Activated T-cell treated with anti-CD3 and anti-CD28 coated beads, Interleukin-2, amount 50 U/mL, for 48 hours (primary cell): Measurements from ENCODE around the gene FAN1.

ENCODE experiments used
- DNase-seq, 2 experiments: peaks; one replicate each; pipeline ENCODE4 v3.0.0-alpha.2; 2020

The FAN1 gene

DNA sequence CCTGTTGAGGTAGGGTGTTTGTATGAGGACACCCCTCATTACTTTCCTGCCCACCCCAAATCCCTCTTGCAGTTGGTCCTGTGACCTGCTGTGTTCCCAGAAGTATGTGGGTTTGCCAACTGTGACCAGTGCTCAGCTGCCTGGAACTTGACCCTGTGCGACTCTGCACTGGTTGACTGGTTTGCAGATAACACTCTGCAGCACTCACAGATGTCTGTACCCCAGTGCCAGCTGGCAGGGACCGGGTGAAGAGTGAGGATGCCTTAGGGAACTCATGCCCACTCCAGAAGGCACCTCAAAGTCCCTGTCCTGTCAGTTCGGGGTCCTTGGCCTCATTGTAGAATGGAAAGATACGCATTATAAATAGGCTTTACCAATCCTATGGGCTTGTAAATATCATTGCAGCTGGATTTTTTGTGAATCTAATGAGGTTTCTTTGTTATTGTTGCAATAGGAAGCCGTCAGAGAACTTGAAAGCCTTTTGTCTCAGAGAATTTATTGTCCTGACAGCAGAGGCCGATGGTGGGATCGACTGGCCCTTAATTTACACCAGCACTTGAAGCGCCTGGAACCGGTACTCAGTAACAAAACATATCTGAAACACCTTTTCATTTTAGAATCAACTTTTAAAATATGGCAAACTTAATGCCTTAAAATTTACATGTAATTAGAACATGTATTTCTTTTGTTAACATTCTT, 18.2 kb downstream of the FAN1 start:
- no peak for DNase-seq

DNA sequence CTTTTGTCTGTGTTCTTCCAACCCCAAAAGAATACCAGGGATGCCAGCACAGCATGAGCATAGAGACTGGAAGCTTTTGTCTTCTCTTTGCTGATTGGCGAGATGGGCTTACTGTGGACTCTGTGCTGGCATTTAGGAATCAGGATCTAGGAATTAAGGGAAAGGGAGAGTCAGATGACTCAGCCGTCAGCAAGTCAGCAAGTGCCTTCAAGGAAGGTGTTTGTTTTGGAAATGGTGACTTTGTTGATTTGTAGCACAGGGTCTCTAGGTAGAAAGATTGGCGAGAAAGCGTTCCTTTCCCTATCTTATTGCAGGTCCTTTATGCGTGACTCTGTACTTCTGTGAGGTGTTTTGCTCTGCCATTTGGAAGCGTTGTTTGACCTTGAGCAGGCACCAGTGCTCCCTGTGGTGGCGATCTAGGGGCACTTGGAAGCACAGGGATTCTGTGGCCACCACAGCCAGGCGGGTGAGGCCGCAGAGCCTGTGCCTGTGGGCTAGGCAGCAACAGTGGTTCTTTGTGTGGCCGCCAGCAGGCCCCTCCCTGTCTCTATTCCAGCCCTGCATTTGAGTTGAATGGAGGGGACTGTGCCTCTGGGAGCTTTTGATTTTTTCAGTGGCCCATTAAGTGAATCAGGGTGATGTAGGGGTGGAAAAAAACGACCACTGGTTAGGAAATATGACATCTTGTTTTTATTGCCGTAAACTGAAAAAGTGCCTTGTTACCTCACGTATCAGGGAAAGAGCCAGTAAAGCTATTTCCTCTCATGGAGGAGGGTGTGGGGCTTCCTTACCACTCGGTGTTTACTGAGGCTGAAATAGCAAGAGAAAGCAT, 19.0 kb downstream of the FAN1 start:
- DNase-seq: no peak

DNA sequence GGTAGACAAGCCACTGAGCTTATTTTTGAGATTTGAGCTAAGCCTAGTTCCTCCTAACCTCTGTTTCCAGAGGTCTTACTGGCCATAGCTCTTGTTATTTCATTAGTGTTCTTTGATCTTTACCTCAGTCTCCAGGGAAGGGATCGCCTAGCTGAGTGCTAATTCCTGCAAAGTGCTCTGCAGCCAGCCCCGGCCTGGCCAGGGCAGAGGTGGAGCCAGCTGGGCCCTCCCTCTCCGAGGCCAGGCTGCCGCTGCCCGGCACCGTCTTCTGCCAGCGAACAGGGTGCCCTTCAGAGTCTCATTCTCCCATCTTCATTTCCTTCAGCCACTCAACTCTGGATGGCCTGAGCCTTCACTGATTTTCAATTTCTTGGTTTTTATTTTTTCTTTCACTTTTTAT, 19.7 kb downstream of the FAN1 start:
- no peak for DNase-seq

DNA sequence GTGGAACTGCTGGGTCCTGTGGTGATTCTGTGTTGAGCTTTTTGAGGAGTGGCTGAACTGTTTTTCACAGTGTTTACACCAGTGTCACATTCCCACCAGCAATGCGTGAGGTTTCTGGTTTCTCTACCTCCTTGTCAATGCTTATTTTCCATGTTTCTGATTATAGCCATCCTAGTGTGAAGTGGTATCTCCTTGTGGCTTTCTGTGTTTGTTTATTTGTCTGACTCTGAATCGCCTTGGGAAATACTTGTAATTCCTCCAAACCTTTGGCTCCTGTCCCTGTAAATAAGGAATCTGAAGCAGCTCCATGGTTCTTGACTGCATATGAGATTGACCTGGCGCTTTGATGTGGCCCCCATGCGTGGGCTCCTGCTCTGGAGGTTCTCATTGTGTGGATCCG, 20.6 kb downstream of the FAN1 start:
- DNase-seq: no peak

DNA sequence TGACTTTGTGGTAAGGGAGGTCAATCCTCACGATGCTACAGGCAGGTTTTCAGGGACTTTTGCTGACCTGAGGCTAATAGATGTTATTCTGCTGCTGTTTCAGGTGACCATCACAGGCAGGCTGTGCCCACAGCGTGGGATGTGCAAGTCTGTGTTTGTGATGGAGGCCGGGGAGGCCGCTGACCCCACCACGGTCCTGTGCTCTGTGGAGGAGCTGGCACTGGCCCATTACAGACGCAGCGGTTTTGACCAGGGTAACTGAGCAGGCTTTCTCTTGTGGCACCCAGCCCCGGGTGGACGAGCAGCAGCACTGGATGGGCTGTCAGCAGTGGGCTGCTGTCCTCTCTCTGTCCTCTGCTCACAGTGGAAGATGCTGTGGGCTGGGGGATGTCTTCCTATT, 22.0 kb downstream of the FAN1 start:
- no peak for DNase-seq

DNA sequence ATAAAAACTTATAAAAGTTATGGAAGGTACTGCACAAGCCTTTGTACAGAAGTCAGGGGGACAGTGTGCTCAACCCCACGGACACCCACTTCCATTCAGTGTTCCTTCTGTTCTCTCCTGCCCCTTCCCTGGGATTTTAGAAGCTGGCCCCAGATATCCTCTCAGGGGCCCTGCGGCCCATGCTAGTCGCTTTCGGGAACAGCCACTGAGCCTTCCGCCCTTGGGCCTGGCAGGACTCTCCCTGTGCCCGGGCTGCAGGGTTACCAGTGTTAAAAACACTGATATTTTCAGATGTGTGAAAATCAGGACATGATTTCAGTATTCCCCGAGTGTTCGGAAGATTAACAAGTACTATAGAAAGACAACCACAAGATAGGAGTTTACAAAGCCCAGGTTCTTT, 22.4 kb downstream of the FAN1 start:
- DNase-seq: no peak

DNA sequence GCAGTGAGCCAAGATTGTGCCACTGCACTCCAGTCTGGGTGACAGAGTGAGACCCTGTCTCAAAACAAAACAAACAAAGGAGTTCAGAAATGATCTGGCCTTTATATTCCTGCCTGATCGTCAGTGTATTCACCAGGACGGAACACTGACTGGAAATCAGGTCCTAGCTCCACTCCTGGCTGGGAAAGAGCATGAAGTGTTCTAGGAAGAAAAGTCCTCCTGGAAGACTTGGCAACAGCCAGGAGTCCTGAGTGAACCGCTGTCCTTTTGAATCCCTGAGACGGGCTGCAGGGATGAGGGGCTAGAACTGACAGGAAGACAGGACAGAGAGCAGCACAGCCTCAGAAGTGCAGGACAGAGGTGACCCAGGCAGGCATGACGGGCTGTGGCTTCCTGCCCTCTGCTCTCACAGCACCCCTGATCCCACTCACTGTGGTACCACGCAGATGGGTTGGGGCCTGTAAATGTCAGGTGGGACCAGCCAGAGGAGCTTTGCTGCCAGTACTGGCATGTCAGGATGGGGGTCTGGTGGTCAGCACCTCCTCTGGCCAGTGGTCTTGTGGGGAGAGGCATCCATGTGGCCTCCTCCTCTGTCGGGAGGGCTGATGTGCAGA, 23.5 kb downstream of the FAN1 start:
- DNase-seq: no peak

DNA sequence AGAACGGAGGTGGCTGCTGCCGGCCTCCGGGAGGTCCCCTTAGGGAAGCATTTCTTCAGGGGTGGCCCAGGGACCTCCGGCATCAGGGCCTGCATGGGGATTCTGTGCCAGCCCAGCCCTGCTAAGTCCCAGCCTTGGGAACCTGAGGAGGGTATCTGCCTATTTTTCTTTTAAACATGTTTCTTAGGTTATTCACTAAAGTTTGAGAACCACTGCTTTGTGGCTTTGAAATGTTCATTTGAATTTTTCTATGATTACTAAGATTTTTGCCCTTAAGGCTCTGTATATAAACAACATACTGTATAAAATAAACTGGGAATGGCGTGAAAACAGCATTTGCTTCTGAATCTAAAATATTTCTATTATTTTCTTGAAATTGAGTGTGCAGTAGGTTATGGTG, 24.4 kb downstream of the FAN1 start:
- no peak for DNase-seq

DNA sequence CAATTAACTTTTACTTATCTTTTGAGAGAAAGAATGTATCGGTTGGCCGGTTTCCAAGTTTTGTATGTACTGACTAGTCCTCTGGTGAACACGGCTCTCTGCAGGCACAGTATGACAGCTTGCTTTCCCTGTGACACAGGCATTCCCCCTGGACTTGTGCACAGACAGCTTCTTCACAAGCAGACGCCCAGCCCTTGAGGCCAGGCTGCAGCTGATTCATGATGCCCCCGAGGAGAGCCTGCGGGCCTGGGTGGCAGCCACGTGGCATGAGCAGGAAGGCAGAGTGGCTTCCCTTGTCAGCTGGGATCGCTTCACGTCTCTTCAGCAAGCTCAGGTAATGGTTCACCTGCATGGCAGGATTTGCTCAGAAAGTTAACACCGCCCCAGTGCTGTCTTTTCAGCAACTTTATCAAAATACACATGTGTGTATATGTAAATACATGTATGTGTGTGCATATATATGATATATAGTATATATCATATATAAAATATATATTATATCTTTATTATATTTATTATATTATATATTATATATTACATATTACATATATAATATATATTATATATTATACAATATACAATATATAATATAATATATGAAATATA, 25.5 kb downstream of the FAN1 start:
- DNase-seq: no peak

DNA sequence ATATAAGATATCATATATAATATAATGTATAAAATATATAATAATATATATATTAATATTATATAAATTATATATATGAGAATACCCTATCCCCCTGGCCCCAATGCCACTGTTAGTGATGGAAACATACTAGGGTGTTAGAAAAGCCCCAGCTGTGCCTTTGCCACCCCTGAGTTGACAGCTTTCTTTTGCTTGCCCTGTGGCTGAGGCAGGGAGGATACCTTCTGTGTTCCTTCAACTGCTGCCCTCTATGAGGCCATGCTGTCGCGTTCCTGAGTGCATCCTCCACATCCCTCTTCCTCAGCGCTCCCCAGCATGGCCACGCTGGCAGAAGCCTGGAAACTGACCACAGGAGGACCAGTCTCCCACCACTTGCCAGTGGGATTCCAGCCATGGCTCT, 26.3 kb downstream of the FAN1 start:
- DNase-seq: no peak

DNA sequence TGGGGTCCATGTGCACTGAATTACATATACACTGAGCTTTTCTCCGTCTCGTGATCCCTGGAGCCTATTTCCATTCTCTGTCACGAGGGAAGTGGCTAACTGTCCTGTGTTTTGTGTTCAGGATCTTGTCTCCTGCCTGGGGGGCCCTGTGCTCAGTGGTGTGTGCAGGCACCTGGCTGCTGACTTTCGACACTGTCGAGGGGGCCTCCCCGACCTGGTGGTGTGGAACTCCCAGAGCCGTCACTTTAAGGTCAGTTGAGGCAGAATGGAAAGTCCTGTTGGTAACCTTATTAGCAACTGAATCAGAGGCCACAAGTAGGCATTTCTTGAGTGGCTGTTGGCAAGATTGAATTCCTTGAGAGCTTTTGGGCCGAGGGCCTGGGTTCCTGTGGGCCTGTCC, 26.7 kb downstream of the FAN1 start:
- DNase-seq: no peak

DNA sequence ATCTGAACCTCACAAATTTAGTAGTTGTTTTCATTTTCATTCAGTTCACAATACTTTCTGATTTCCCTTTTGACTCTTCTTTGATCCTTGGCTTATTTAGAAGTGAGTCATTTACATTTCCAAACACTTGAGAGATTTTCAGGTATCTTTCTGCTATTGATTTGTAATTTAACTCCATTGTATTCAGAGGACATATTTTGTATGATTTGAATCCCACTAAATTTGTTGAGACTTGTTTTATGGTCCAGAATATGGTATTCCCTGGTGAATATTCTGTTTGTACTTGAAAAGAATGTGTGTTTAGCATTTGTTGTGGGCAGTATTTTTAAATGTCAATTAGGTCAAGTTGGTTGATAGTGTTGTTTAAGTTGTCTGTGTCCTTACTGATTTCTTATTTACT, 29.6 kb downstream of the FAN1 start:
- DNase-seq: no peak

DNA sequence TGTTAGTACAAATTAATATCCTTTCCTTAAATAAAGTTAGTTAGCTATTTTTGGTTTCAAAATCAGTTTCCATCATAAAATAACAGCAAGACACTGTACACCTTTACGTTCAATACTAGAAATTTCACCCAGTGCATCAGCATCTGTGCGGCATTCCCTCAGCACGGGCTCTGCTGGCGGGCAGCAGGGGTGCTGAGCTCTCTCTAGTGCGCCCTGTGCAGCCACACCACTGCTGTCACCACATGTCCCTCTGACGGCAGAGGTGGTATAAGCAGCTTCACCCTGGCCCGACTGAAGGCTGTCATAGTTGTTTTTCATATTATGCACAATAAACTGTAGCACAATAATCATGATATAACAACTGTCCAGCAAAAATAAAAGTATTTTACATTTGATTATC, 35.4 kb downstream of the FAN1 start:
- no peak for DNase-seq

DNA sequence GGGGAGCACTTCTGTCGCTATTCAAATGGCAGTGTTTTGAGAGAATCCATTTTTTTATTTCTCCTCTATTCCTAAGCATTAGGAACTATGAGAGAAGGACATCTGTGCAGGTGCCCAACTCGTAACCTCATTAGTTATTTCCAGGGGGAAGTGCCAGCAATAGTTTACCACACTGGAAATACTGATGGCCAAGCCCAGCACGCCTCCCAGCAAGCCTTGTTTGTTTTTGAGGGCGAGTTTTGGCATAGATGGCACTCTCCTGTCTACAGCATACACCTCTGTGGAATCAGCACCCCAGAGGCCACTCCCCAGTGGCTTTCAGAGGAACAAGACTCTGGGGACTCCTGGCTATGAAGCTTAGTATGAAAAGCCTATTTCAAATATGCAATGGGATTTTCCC, 36.6 kb downstream of the FAN1 start:
- DNase-seq: no peak

DNA sequence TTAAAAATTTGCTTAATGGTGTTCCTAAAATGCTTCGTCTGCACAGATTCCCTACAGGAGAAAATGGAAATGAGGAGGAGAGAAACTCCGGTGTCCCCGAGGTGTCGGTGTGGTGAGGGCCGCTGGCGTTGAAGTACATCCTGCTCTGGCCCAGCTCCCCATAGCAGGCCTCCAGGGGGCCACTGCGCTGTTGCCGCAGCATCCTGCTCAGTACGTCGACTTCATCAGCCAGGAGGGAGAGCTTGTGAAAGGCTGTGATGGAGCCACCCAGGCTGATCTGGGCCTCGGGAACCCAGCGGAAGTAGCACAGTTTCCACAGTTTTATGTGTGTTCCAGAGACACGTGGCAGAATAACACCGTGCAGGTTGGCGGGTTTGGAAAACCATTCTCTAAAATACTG, 37.8 kb downstream of the FAN1 start:
- DNase-seq: no peak

DNA sequence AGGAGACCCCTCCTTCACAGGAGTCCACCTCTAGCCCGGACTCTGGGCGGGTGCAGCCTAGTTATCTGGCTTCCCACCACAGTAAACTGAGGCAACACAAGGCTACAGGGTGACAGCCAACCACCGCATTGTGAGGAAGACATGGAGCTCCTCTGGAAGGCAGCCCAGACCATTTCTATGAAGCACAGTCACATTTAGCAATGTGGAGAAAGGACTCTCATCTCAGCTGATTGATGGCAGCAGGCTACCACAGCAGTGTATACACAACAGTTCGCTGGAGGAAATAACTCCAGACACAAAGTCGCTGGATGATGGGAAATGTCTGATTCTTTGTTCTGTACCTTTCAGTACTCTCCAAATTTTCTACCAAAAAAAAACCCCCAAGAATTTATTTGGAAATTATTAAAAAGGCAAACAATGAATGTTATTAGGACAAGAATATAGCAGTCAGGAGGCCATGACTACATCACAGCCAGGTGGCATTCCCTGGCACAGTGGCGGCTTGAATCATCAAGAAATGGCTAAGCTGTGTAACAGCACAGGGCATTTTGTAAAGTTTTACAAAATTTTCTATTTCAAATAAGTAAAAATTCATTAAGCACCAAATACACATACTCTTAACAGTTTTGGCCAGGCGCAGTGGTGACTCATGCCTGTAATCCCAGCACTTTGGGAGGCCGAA, 40.1 kb downstream of the FAN1 start:
- DNase-seq: no peak

DNA sequence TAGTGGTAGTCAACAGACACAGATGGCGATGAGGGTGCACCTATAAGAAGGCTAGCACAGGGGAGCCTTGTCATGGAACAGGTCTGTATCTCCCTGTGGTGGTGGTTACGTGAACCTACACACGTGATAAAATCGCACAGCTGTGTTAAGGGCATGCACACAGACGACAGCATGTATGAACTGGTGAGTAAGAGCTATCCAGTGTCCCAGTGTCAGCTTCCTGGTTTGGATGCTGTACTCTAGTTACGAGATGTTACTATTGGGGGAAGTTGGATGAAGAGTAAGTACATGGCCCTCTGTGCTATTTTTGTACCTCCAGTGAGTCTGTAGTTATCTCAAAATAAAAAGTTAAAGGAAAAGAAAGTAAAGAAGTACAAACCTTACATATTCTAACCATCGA, 49.5 kb downstream of the FAN1 start:
- DNase-seq: no peak

DNA sequence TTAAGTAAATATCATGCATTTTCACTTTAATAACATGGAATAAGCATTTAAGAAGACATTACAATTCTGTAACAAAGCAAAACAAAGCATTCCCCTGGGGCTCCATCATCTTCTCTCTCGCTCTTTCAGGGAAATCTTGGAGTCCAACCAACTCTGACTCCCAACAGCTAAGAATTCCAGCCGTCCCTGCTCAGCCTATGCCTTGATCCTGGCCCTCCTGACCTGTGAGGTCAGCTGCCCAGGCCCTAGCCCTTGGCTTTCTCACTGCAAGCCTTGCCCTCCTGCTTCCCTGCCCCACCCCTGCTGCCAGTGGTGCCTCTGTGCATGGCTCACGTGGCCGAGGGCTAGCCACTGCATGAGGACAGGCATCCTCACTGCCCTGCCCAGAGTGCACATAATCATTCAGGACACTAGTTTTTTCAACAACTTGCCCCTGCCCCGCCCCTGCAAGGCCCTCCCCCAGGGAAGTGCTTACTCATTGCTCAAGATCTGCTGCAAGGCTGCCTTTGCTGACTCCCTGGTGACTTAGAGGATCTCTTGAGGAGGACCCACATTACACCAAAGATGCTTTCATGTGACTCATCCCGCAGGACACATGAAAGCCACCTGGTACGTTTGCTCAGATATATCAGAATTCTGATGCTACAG, 50.1 kb downstream of the FAN1 start:
- peak; percentile 36 to 38 for DNase-seq

DNA sequence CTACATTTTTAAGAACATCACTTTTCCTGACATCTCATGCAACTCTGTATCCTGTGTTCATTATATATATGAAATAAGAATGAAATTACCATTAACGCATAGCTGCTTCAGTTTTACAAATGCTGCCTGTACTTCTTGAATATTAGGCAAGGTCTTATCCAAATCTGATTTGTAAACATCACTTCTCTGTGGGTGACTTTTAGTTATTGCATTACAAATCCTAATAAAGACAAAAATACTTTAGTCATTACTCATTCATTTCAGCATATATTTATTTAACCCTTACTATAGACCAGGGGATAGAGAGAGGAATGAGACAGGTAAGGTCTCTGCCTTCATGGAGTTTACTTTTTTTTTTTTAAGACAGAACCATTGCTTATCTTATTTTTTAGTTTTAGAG, 51.0 kb downstream of the FAN1 start:
- no peak for DNase-seq

DNA sequence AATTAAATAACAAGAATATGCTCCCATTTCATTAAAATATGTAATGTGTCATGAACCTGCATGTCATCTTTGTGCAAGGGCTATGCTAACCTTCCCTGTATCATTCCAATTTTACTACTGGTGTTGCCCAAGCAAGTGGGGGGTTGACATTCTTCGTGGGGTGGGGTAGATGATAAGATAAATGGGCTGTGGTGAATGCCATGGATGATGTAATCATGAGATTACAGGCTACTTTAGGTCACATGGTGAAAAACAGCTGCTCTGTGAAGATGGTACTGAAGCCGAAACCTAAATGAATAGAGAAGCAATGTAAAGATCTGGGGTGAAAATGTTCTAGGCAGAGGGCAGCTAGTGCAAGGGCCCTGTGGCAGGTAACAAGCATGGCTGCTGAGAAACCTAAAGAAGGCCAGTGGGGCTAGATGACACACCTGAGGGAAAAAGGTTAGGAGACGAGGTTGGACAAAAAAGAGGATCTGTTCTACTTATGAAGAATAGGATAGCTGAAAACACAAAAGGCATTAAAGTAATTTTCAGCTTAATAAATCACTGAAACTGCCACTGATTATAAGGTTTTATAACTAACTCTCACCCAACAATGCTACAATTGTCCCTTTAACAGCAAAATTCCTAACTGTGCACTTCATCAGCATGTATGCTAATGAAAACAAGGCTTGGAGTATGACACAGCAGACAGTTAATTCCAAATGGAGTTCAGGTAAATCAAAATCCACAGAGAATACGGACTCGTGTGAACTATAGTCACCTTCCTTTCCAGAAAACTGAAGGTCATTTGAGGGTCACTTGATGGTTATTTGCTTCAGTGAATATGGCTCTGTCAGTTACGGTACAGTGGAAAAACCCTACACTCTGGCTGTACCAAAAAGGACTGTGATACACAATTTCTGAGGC, 52.8 kb downstream of the FAN1 start:
- DNase-seq: no peak

DNA sequence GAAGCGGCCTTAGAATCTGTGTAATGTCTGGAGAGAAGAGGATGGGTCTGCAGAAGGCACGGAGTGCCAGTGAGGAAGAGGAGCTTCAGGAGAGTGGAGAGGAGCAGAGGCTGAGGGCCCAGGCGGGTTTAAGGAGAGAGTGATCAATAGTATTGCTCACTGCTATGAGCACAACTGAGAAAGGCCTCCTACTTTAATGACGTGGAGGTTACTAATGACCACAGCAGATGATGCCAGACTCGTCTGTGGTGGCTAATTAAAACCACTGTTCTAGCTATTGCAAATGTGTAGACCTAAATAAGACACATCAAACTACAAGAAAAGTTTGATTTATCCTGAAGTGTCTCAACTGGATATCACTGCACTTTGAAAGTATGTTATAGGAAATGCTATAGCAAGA, 54.5 kb downstream of the FAN1 start:
- no peak for DNase-seq

DNA sequence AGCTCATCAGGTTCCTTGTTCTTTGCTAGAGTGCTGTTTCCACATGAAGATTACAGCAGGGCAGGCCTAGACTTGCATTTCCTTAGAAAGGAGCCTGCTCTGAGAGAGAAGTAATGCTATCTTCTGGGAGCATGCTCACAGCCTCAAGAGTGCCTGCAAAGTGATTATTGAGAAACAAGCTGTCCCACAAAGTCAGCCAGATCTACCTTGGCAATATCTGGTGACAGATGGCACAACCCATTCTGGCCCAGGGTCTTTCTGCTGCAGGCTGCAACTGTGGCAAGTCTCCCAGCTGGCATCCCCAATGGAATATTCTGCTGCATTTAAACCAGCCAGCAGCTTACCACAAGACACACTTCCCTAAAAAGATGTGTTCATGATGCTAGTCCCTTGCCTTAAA, 58.4 kb downstream of the FAN1 start:
- DNase-seq: no peak
